HG02610 (cell line): ENCODE data around the gene RALGPS1.
A peak's percentile ranks its signal among the peaks of the same experiment; 100 is the strongest.

Experiments used
- ATAC-seq: cut with Tn5 transposase; IDR thresholded peaks from one replicate; pipeline ENCODE4 v1.9.1; 2021; ENCODE audit warnings: mild to moderate bottlenecking, moderate library complexity; ENCODE audit not compliant: unreplicated experiment

The RALGPS1 gene

GRCh38 chr9:127116088-127116726, 201.6 kb downstream of the RALGPS1 start:
- no peak for ATAC-seq

GRCh38 chr9:127116957-127117356, 202.4 kb downstream of the RALGPS1 start:
- peak; percentile 52 for ATAC-seq

- ATAC-seq: no peak
Measured at GRCh38 chr9:127117801-127118200, 203.2 kb downstream of the RALGPS1 start.

GRCh38 chr9:127118597-127119319, 204.2 kb downstream of the RALGPS1 start:
- peak; percentile 59 for ATAC-seq

- ATAC-seq: no peak
Measured at GRCh38 chr9:127119320-127119709, 204.7 kb downstream of the RALGPS1 start.

GRCh38 chr9:127121628-127122175, 207.1 kb downstream of the RALGPS1 start:
- ATAC-seq: no peak

GRCh38 chr9:127122176-127123063, 207.8 kb downstream of the RALGPS1 start, which contains the start of gene ANGPTL2:
Gene ANGPTL2 (minus strand): TSS chr9:127122635. CDS start chr9:127108731, 13,904 bp downstream.
- no peak for ATAC-seq

- no peak for ATAC-seq
Measured at GRCh38 chr9:127123064-127123890, 208.7 kb downstream of the RALGPS1 start.

- ATAC-seq: no peak
Measured at GRCh38 chr9:127124111-127124531, 209.5 kb downstream of the RALGPS1 start.

- no peak for ATAC-seq
Measured at GRCh38 chr9:127124792-127125191, 210.2 kb downstream of the RALGPS1 start.

- ATAC-seq: no peak
Measured at GRCh38 chr9:127126971-127127370, 212.4 kb downstream of the RALGPS1 start.

GRCh38 chr9:127128341-127129072, 213.9 kb downstream of the RALGPS1 start:
- no peak for ATAC-seq

GRCh38 chr9:127129073-127129717, 214.6 kb downstream of the RALGPS1 start:
- ATAC-seq: no peak

GRCh38 chr9:127129718-127130085, 215.1 kb downstream of the RALGPS1 start:
- no peak for ATAC-seq

- no peak for ATAC-seq
Measured at GRCh38 chr9:127130235-127130634, 215.7 kb downstream of the RALGPS1 start.

- ATAC-seq: no peak
Measured at GRCh38 chr9:127130661-127131538, 216.3 kb downstream of the RALGPS1 start.

GRCh38 chr9:127131871-127132270, 217.3 kb downstream of the RALGPS1 start:
- no peak for ATAC-seq

GRCh38 chr9:127132375-127132774, 217.8 kb downstream of the RALGPS1 start:
- ATAC-seq: no peak
